ENCODE results near the gene ANP32A. TPM values are rescaled to one million over a fixed set of nuclear protein-coding genes. Genes with fewer than 3 reads are reported as not detected.

ANP32A gene
- total RNA-seq, 1 donor from 2014 or later = 333 TPM

GRCh38 chr15:68795298-68795848, 25.3 kb downstream of the ANP32A start:
- Histone ChIP-seq H3K4me1 (peaks cover 56% of the 10 kb centered on the region), H3K4me2 (peak overlapping the region; percentile 65), H3K79me2 (ENCODE audit: low read depth) (peaks cover 100% of the 10 kb centered on the region), H3K9ac (no peak overlapping the region), H3K9me3 (ENCODE audit: low read depth) (no peaks in the 10 kb centered on the region), H3K27ac (peak overlapping the region; percentile 72), H3K27me3 (no peaks in the 10 kb centered on the region), H3K36me3 (no peaks in the 10 kb centered on the region), H2AFZ (replicated peaks) (no peak overlapping the region), H4K20me1 (ENCODE audit: low read depth) (peaks cover 100% of the 10 kb centered on the region), H3F3A (ENCODE audit: low read depth) (peaks cover 15% of the 10 kb centered on the region), H3K4me3 (peak overlapping the region; percentile 27)
- H3K9me3 Mint-ChIP-seq = no peaks in the 10 kb centered on the region
- TF ChIP-seq CTCF (IDR thresholded peaks at IDR 0.05) = no peak
- TF ChIP-seq EZH2 (IDR thresholded peaks at IDR 0.05) = no peak
- TF ChIP-seq EZH2phosphoT487 (IDR thresholded peaks at IDR 0.05) = no peak
- H3K27ac Mint-ChIP-seq = peak overlapping the region; percentile 75
- H3K36me3 Mint-ChIP-seq = peaks cover 18% of the 10 kb centered on the region
- peaks cover 90% of the 10 kb centered on the region for H3K4me1 Mint-ChIP-seq
- peak overlapping the region; percentile 55 for H3K4me3 Mint-ChIP-seq
- peak; percentile 96 for DNase-seq (ENCODE audit: low spot score)
- H3K27me3 Mint-ChIP-seq (ENCODE audit: insufficient read depth, low read depth) = no peaks in the 10 kb centered on the region

- Histone ChIP-seq H3K9me3 (ENCODE audit: low read depth) (no peaks in the 10 kb centered on the region), H3F3A (ENCODE audit: low read depth) (peaks cover 15% of the 10 kb centered on the region), H3K4me1 (peaks cover 61% of the 10 kb centered on the region), H4K20me1 (ENCODE audit: low read depth) (peaks cover 100% of the 10 kb centered on the region), H3K36me3 (no peaks in the 10 kb centered on the region), H2AFZ (replicated peaks) (no peak overlapping the region), H3K27me3 (no peaks in the 10 kb centered on the region), H3K27ac (no peak overlapping the region), H3K4me2 (peak overlapping the region; percentile 65), H3K4me3 (no peak overlapping the region), H3K79me2 (ENCODE audit: low read depth) (peaks cover 100% of the 10 kb centered on the region), H3K9ac (no peak overlapping the region)
- Mint-ChIP-seq H3K9me3 (no peaks in the 10 kb centered on the region), H3K27ac (peak overlapping the region; percentile 75), H3K4me3 (peak overlapping the region; percentile 55), H3K27me3 (ENCODE audit: insufficient read depth, low read depth) (no peaks in the 10 kb centered on the region), H3K36me3 (peaks cover 16% of the 10 kb centered on the region), H3K4me1 (peaks cover 91% of the 10 kb centered on the region)
- TF ChIP-seq EZH2 (IDR thresholded peaks at IDR 0.05) (no peak), CTCF (IDR thresholded peaks at IDR 0.05) (no peak), EZH2phosphoT487 (IDR thresholded peaks at IDR 0.05) (no peak)
- DNase-seq (ENCODE audit: low spot score) = no peak
Measured at GRCh38 chr15:68794863-68795262, 25.8 kb downstream of the ANP32A start.

GRCh38 chr15:68794307-68794706, 26.4 kb downstream of the ANP32A start:
- H3K36me3 ChIP-seq = no peaks in the 10 kb centered on the region
- peaks cover 66% of the 10 kb centered on the region for H3K4me1 ChIP-seq
- peaks cover 100% of the 10 kb centered on the region for H4K20me1 ChIP-seq (ENCODE audit: low read depth)
- no peak overlapping the region for H3K4me3 Mint-ChIP-seq
- peaks cover 91% of the 10 kb centered on the region for H3K4me1 Mint-ChIP-seq
- no peak overlapping the region for H3K9ac ChIP-seq
- no peak overlapping the region for H2AFZ ChIP-seq (replicated peaks)
- no peak for DNase-seq (ENCODE audit: low spot score)
- peaks cover under 1% of the 10 kb centered on the region for H3K27me3 Mint-ChIP-seq (ENCODE audit: insufficient read depth, low read depth)
- H3K4me3 ChIP-seq = no peak overlapping the region
- H3K9me3 Mint-ChIP-seq = no peaks in the 10 kb centered on the region
- no peaks in the 10 kb centered on the region for H3K9me3 ChIP-seq (ENCODE audit: low read depth)
- peaks cover 100% of the 10 kb centered on the region for H3K79me2 ChIP-seq (ENCODE audit: low read depth)
- H3F3A ChIP-seq (ENCODE audit: low read depth) = peaks cover 15% of the 10 kb centered on the region
- peak overlapping the region; percentile 65 for H3K4me2 ChIP-seq
- no peak overlapping the region for H3K27ac ChIP-seq
- no peaks in the 10 kb centered on the region for H3K27me3 ChIP-seq
- no peak for TF ChIP-seq EZH2phosphoT487 (IDR thresholded peaks at IDR 0.05)
- TF ChIP-seq CTCF (IDR thresholded peaks at IDR 0.05) = no peak
- no peak for TF ChIP-seq EZH2 (IDR thresholded peaks at IDR 0.05)
- H3K36me3 Mint-ChIP-seq = peaks cover 13% of the 10 kb centered on the region
- H3K27ac Mint-ChIP-seq = no peak overlapping the region

Measured in neural progenitor cell (in vitro differentiated cells).